DOHH2 (cell line): ENCODE results near the gene HOGA1.

Experiments used
- H3F3A ChIP-seq: fragments of 200-600 bp; sonication (generic), shearing (Covaris generic); 2 replicates; pipeline ENCODE4 v1.6.0; 2016; ENCODE audit warnings: antibody characterized with exemption, mild to moderate bottlenecking; ENCODE audit not compliant: control insufficient read depth, insufficient read depth
- H3K27ac ChIP-seq: fragments of 200-600 bp; sonication (generic); 2 replicates; pipeline ENCODE4 v1.5.1; 2014; ENCODE audit warnings: low read depth, mild to moderate bottlenecking, low read length, moderate library complexity
- H3K27me3 ChIP-seq: fragments of 200-600 bp; sonication (generic); 2 replicates; pipeline ENCODE4 v1.6.1; 2014; ENCODE audit warnings: mild to moderate bottlenecking, low read length, mixed read lengths; ENCODE audit not compliant: control insufficient read depth
- H3K36me3 ChIP-seq: fragments of 200-600 bp; sonication (generic); 2 replicates; pipeline ENCODE4 v1.6.1; 2014; ENCODE audit warnings: mild to moderate bottlenecking, low read length, moderate library complexity, mixed read lengths; ENCODE audit not compliant: control insufficient read depth
- H3K4me1 ChIP-seq: fragments of 200-600 bp; sonication (generic); 2 replicates; pipeline ENCODE4 v1.6.1; 2014; ENCODE audit warnings: mild to moderate bottlenecking, low read length, mixed read lengths; ENCODE audit not compliant: control insufficient read depth
- H3K4me2 ChIP-seq: fragments of 200-600 bp; sonication (generic); 2 replicates; pipeline ENCODE4 v1.6.0; 2014; ENCODE audit warnings: mild to moderate bottlenecking, low read length, moderate library complexity
- H3K4me3 ChIP-seq: fragments of 200-600 bp; sonication (generic); 2 replicates; pipeline ENCODE4 v1.5.1; 2014; ENCODE audit warnings: mild to moderate bottlenecking, low read length, mixed read lengths
- H3K79me2 ChIP-seq: fragments of 200-600 bp; sonication (generic); 2 replicates; pipeline ENCODE4 v1.6.1; 2014; ENCODE audit warnings: mild to moderate bottlenecking, low read length, mixed read lengths; ENCODE audit not compliant: control insufficient read depth
- H3K9me2 ChIP-seq: fragments of 200-600 bp; sonication (generic); replicated peaks from 2 replicates; pipeline ENCODE4 v1.6.1; 2014; ENCODE audit warnings: mild to moderate bottlenecking, low read length, mixed read lengths; ENCODE audit not compliant: control insufficient read depth
- H3K9me3 ChIP-seq: fragments of 200-600 bp; sonication (generic); 2 replicates; pipeline ENCODE4 v1.6.1; 2014; ENCODE audit warnings: antibody characterized with exemption, low read length, mixed read lengths; ENCODE audit not compliant: control insufficient read depth, insufficient read depth
- H4K20me1 ChIP-seq: fragments of 200-600 bp; sonication (generic); 2 replicates; pipeline ENCODE4 v1.6.0; 2014; ENCODE audit warnings: low read depth, mild to moderate bottlenecking, antibody characterized with exemption, low read length, moderate library complexity; ENCODE audit not compliant: control insufficient read depth, insufficient read depth
- CTCF ChIP-seq: fragments of 200-600 bp; sonication (generic); IDR thresholded peaks from one replicate; pipeline ENCODE4 v1.5.1; 2014; ENCODE audit warnings: antibody characterized with exemption, mild to moderate bottlenecking, low read depth, low read length; ENCODE audit not compliant: poor library complexity, severe bottlenecking
- EZH2phosphoT487 ChIP-seq: fragments of 200-600 bp; sonication (generic); IDR thresholded peaks from 2 replicates; pipeline ENCODE4 v1.6.1; 2017; ENCODE audit warnings: borderline replicate concordance, mild to moderate bottlenecking, antibody characterized with exemption, low read length, moderate library complexity, mixed read lengths

HOGA1 gene

GRCh38 chr10:97548828-97549455 is 35.2 kb upstream of the HOGA1 start:
- no peak overlapping the region for H3K4me2 ChIP-seq
- H3K27me3 ChIP-seq, result no peaks in the 10 kb centered on the region
- no peak overlapping the region for H3K4me3 ChIP-seq
- H3K9me2 ChIP-seq, result no peaks in the 10 kb centered on the region
- H3K4me1 ChIP-seq, result no peaks in the 10 kb centered on the region
- no peaks in the 10 kb centered on the region for H4K20me1 ChIP-seq
- no peaks in the 10 kb centered on the region for H3K36me3 ChIP-seq
- no peaks in the 10 kb centered on the region for H3K79me2 ChIP-seq
- no peaks in the 10 kb centered on the region for H3K9me3 ChIP-seq
- TF ChIP-seq EZH2phosphoT487 (no peak), CTCF (no peak)
- no peaks in the 10 kb centered on the region for H3F3A ChIP-seq
- no peak overlapping the region for H3K27ac ChIP-seq

GRCh38 chr10:97549587-97550322 is 34.4 kb upstream of the HOGA1 start:
- H3K79me2 ChIP-seq, result no peaks in the 10 kb centered on the region
- H3K4me3 ChIP-seq, result no peak overlapping the region
- no peaks in the 10 kb centered on the region for H3K27me3 ChIP-seq
- TF ChIP-seq EZH2phosphoT487, result no peak
- no peak for TF ChIP-seq CTCF
- no peaks in the 10 kb centered on the region for H3K9me2 ChIP-seq
- no peaks in the 10 kb centered on the region for H3F3A ChIP-seq
- no peaks in the 10 kb centered on the region for H3K9me3 ChIP-seq
- no peaks in the 10 kb centered on the region for H3K36me3 ChIP-seq
- H4K20me1 ChIP-seq, result no peaks in the 10 kb centered on the region
- H3K4me1 ChIP-seq, result no peaks in the 10 kb centered on the region
- H3K27ac ChIP-seq, result no peak overlapping the region
- H3K4me2 ChIP-seq, result no peak overlapping the region

- Histone ChIP-seq H3K27ac (no peak overlapping the region), H3F3A (no peaks in the 10 kb centered on the region)
- TF ChIP-seq EZH2phosphoT487 (no peak), CTCF (no peak)
Observed at GRCh38 chr10:97550336-97551149, 33.6 kb upstream of the HOGA1 start.

More at GRCh38 chr10:97550336-97551149, 33.6 kb upstream of the HOGA1 start:
- Histone ChIP-seq H3K4me2 (no peak overlapping the region), H4K20me1 (no peaks in the 10 kb centered on the region), H3K9me3 (no peaks in the 10 kb centered on the region; the same call in 1 of the 2 replicates), H3K79me2 (no peaks in the 10 kb centered on the region), H3K9me2 (no peaks in the 10 kb centered on the region), H3K27me3 (no peaks in the 10 kb centered on the region), H3K4me1 (no peaks in the 10 kb centered on the region), H3K4me3 (no peak overlapping the region), H3K36me3 (no peaks in the 10 kb centered on the region)
